ENCODE results near the gene TM2D3.

GRCh38 chr15:101676921-101677329 is 24.7 kb upstream of the TM2D3 start:
- TF ChIP-seq CTCF (IDR thresholded peaks at IDR 0.05) (no peak), IRF2 (CRISPR knock-in tag; IDR thresholded peaks at IDR 0.05; ENCODE audit: borderline replicate concordance, low read depth) (no peak), TEAD1 (CRISPR knock-in tag; IDR thresholded peaks at IDR 0.05) (no peak), NFYB (CRISPR knock-in tag; conservative IDR thresholded peaks at IDR 0.05; ENCODE audit: low read depth) (no peak), FOXP4 (CRISPR knock-in tag; IDR thresholded peaks at IDR 0.05) (no peak), ZNF121 (CRISPR knock-in tag; IDR thresholded peaks at IDR 0.05) (no peak), ZNF423 (CRISPR knock-in tag; IDR thresholded peaks at IDR 0.05) (no peak), ARID4B (CRISPR knock-in tag; IDR thresholded peaks at IDR 0.05; ENCODE audit: borderline replicate concordance) (no peak), ZMAT4 (CRISPR knock-in tag; IDR thresholded peaks at IDR 0.05) (no peak), USF1 (CRISPR knock-in tag; IDR thresholded peaks at IDR 0.05) (no peak), MLX (CRISPR knock-in tag; IDR thresholded peaks at IDR 0.05) (no peak)

All from WTC11 (cell line).